ENCODE data around the gene KIF24.

GRCh38 chr9:34291023-34291422, 38.0 kb downstream of the KIF24 start:
- TF ChIP-seq CTCF (IDR thresholded peaks at IDR 0.05) (no peak), POLR2A (IDR thresholded peaks at IDR 0.05) (no peak), EP300 (IDR thresholded peaks at IDR 0.05) (no peak)
